ENCODE data around the gene ASPHD1. TPM values are rescaled to one million over a fixed set of nuclear protein-coding genes. Genes with fewer than 3 reads are reported as not detected.

ASPHD1 gene
- polyA plus RNA-seq, 1 of the 3 experiments (the other 2 are of a cell fraction) = 35.1 TPM

DNA sequence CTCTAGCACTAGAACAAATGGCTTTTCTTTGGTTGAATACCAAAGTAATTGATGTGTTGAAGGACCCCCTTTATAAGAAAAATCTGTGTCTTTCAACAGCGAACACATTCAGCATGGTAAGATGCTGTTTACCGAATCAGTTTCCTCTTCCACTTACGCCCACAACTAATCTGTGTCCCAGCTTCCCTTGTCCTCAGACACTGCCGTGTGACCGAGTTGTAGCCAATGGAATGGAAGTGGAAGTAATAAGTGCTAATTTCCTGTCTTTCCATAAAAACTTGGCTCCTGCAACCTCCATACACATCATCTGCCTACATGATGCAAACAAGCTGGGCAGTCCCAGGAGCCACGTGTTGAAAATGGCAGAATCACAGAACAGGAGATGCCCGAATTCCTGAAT lies 47.6 kb upstream of the ASPHD1 start:
- no peak overlapping the region for H3K27ac ChIP-seq (ENCODE audit: low read depth in 2 of 2, low read length in 1 of 2)
- no peaks in the 10 kb centered on the region for H3K36me3 ChIP-seq (replicated peaks in 1 of 2; ENCODE audit: control insufficient read depth in 1 of 2, insufficient read depth in 2 of 2, low read length in 1 of 2)
- DNase-seq = no peak
- no peaks in the 10 kb centered on the region for H3K9me2 ChIP-seq
- H2AFZ ChIP-seq (ENCODE audit: low read depth) = no peak overlapping the region
- no peaks in the 10 kb centered on the region for H4K20me1 ChIP-seq (ENCODE audit: insufficient read depth)
- no peaks in the 10 kb centered on the region for H3K9me3 ChIP-seq
- POLR2A ChIA-PET = no interaction called here
- H3K9ac ChIP-seq = no peak overlapping the region
- WGBS (ENCODE audit: low lambda C conversion rate) = 94% methylated on average over 7 of the region's 7 CpGs
- peaks cover 32% of the 10 kb centered on the region for H3F3A ChIP-seq (replicated peaks; ENCODE audit: insufficient read depth)
- H3K27me3 ChIP-seq (ENCODE audit: insufficient read depth) = no peaks in the 10 kb centered on the region
- peaks cover 0 to 13% of the 10 kb centered on the region in 2 experiments; a peak in 1 of 4 replicates for H3K4me1 ChIP-seq (ENCODE audit: control insufficient read depth in 1 of 2, insufficient read depth in 2 of 2, low read depth in 1 of 2, low read length in 1 of 2)
- H3K4me2 ChIP-seq = no peak overlapping the region
- H3K4me3 ChIP-seq (ENCODE audit: low read depth in 2 of 2, low read length in 1 of 2) = no peak overlapping the region
- H3K79me2 ChIP-seq (ENCODE audit: insufficient read depth) = no peaks in the 10 kb centered on the region
- TF ChIP-seq MXI1 (IDR thresholded peaks at IDR 0.05; ENCODE audit: low read depth, low read length) (no peak), TAF1 (IDR thresholded peaks at IDR 0.05; ENCODE audit: borderline replicate concordance, low read depth, low read length) (no peak), GATA2 (CRISPR knock-in tag; IDR thresholded peaks at IDR 0.05) (no peak), POLR2AphosphoS5 (IDR thresholded peaks at IDR 0.05; ENCODE audit: low read depth, low read length) (no peak), JUND (IDR thresholded peaks at IDR 0.05) (no peak), YY1 (IDR thresholded peaks at IDR 0.05; ENCODE audit: low read depth) (no peak), NFIC (IDR thresholded peaks at IDR 0.05; ENCODE audit: borderline replicate concordance) (no peak), RCOR1 (IDR thresholded peaks at IDR 0.05; ENCODE audit: low read length) (no peak), RXRA (IDR thresholded peaks at IDR 0.05; ENCODE audit: borderline replicate concordance, low read depth) (no peak), SMC3 (IDR thresholded peaks at IDR 0.05; ENCODE audit: low read depth, low read length) (no peak), FOSL2 (IDR thresholded peaks at IDR 0.05; ENCODE audit: borderline replicate concordance, low read depth) (no peak)
- TF ChIP-seq, protein P1, sequence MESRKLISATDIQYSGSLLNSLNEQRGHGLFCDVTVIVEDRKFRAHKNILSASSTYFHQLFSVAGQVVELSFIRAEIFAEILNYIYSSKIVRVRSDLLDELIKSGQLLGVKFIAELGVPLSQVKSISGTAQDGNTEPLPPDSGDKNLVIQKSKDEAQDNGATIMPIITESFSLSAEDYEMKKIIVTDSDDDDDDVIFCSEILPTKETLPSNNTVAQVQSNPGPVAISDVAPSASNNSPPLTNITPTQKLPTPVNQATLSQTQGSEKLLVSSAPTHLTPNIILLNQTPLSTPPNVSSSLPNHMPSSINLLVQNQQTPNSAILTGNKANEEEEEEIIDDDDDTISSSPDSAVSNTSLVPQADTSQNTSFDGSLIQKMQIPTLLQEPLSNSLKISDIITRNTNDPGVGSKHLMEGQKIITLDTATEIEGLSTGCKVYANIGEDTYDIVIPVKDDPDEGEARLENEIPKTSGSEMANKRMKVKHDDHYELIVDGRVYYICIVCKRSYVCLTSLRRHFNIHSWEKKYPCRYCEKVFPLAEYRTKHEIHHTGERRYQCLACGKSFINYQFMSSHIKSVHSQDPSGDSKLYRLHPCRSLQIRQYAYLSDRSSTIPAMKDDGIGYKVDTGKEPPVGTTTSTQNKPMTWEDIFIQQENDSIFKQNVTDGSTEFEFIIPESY (IDR thresholded peaks at IDR 0.05; ENCODE audit: borderline replicate concordance, low read depth) = no peak
- TF ChIP-seq, protein P2, sequence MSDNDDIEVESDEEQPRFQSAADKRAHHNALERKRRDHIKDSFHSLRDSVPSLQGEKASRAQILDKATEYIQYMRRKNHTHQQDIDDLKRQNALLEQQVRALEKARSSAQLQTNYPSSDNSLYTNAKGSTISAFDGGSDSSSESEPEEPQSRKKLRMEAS (IDR thresholded peaks at IDR 0.05; ENCODE audit: low read depth) = no peak
- TF ChIP-seq, protein P3, sequence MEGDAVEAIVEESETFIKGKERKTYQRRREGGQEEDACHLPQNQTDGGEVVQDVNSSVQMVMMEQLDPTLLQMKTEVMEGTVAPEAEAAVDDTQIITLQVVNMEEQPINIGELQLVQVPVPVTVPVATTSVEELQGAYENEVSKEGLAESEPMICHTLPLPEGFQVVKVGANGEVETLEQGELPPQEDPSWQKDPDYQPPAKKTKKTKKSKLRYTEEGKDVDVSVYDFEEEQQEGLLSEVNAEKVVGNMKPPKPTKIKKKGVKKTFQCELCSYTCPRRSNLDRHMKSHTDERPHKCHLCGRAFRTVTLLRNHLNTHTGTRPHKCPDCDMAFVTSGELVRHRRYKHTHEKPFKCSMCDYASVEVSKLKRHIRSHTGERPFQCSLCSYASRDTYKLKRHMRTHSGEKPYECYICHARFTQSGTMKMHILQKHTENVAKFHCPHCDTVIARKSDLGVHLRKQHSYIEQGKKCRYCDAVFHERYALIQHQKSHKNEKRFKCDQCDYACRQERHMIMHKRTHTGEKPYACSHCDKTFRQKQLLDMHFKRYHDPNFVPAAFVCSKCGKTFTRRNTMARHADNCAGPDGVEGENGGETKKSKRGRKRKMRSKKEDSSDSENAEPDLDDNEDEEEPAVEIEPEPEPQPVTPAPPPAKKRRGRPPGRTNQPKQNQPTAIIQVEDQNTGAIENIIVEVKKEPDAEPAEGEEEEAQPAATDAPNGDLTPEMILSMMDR (IDR thresholded peaks at IDR 0.05) = no peak
- TF ChIP-seq, protein P4, sequence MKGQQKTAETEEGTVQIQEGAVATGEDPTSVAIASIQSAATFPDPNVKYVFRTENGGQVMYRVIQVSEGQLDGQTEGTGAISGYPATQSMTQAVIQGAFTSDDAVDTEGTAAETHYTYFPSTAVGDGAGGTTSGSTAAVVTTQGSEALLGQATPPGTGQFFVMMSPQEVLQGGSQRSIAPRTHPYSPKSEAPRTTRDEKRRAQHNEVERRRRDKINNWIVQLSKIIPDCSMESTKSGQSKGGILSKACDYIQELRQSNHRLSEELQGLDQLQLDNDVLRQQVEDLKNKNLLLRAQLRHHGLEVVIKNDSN (IDR thresholded peaks at IDR 0.05; ENCODE audit: borderline replicate concordance, low read depth) = no peak; the same call in 1 of the 2 replicates
- CTCF ChIA-PET = interaction anchor here (1.0 to 2.1 kb wide), 4 partner anchors 9 to 33 kb away, joined by 3 to 4 read pairs (median 3); partner anchors contain the start of gene MVP

All from SK-N-SH (cell line).